Fibroblast of skin of right quadriceps (primary cell): ENCODE data around the gene TNP2.

Experiments
- DNase-seq: peaks from one replicate; pipeline ENCODE4 v3.0.0-alpha.2; 2013

TNP2 gene

GRCh38 chr16:11268921-11269375, at the start of gene TNP2:
Gene TNP2 (minus strand): TSS chr16:11269325. CDS start chr16:11269262, 63 bp downstream.
- DNase-seq = no peak

DNA sequence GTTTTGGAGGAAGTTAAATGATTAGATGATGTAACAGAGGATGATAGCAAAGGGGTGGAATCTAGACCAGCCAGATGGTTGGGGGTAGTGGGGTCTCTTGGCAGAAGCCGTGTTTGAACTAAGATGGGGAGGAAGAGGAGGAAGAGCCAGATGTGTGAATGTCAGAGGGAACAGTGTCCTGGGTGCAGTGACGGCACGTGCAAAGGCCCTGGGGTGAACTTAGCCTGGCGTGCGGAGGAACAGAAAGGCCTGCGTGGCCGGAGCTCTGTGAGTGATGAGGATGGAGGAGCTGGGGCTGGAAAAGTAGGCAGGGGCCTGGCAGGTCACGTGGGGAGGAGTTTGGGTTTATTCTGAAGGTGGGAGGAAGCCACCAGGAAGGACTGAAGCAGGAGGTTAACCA, 49.7 kb upstream of the TNP2 start:
- DNase-seq = no peak

- DNase-seq = no peak
Observed at GRCh38 chr16:11316331-11317015, 47.3 kb upstream of the TNP2 start.

DNA sequence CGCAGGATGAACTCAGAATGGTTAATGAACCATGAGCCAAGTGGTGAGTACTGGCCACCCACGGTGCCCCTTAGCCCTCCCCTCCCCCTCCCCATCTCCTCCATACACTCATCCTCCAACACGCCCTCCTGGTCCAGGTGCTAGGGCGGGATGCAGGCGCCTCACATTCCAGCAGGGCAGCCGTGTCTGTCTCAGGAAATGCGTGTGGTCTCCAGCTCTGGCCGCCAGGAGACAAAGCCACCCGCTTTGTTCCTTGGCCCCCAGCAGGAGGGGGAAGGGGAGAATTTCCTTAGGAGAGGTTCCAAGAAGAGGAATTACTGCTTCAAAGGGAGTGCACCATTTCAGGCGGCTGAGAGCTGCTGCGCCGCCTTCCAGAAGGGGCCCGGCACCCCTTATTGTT, 46.4 kb upstream of the TNP2 start:
- peak; percentile 83 for DNase-seq

DNA sequence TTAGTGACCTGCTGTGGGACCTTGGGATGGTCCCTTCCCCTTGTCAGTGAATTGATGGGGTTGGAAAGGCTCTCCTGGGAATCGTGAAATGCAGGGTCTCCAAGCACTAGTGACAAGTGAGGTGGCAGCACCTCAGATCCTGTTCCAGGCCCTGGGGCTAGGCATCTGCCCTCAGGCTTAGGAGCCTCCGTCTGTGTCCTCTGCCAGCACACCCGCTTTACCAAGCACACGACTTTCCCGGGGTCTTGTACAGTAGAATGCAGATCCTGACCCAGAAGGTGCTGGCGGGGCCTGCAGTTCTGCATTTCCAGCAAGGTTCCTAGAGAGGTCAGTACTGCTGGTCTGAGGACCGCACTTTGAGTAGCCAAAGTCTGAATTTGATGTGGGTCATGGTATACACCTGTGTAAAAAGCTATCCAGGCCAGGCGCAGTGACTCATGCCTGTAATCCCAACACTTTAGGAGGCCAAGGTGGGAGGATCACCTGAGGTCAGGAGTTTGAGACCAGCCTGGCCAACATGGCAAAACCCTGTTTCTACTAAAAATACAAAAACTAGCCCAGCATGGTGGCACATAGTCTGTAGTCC, 45.3 kb upstream of the TNP2 start:
- no peak for DNase-seq

DNA sequence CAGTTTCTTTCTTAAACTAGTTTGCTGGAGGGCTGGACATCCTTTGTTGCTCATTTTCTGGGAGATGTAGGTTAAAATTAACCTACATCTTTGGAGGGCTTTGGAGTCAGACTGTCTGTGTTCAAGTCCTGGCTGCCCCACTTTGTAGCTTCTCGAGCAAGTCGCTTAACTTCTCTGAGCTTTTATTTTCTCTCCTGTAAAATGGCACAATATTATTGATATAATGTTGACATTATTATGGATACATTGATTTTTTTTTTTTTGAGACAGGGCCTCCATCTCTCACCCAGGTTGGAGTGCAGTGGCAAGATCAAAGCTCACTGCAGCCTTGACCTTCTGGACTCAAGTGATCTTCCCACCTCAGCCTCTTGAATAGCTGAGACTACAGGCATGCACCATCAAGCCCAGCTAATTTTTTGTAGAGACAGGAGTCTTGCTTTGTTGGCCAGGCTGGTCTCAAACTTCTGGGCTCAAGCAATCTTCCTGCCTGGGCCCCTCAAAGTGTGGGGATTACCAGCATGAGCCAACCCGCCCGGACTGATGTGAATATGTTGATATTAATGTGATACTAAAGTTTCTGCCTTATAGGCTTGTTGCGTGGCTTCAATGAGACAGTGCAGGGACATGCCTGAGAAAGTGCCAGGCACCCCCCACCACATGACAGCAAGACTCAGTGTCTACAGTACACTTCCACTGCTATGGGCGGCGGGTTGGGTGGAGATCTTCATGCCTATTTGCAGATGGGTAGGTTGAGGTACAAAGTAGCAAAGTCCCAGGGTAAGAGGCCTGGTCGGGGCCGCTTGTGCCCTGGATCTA, 44.6 kb upstream of the TNP2 start:
- DNase-seq = no peak

DNA sequence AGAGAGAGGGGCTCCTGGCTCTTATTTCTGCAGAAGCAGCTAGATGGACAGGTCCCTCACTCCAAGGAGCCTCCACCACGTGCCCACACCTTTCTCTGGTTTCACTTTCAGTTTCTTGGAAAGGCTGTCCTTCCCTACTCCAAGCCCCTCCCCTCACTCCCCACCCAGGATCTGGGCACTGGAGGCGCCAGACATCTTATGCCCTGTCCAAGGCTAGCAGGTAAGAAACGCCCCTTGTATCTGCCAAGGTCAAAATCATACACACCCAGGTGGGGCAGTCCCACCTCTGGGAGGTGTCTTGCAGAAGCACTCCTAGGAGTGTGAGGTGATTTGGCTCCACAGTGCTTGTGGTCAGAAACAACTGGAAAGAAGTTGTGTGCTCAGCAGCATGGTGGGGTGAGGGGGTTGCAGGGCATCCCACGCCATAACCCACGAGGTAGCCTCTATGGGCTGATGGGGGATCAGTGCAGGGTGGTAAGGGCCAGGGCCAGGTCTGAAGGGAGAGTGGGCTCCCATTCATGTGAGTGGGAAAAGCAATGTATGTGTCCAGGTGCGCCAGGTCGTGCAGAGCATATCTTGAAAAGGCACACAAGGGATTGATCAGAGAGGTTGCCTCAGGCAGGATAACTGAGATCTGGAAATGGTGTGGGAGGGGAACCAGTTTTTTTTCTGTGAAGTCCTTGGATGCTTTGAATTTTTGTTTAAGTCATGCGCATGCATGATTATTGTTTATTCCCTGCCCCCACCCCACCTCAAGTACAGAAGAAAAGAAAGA, 43.8 kb upstream of the TNP2 start:
- DNase-seq = peak; percentile 75

GRCh38 chr16:11310997-11311561, 42.0 kb upstream of the TNP2 start:
- no peak for DNase-seq

DNA sequence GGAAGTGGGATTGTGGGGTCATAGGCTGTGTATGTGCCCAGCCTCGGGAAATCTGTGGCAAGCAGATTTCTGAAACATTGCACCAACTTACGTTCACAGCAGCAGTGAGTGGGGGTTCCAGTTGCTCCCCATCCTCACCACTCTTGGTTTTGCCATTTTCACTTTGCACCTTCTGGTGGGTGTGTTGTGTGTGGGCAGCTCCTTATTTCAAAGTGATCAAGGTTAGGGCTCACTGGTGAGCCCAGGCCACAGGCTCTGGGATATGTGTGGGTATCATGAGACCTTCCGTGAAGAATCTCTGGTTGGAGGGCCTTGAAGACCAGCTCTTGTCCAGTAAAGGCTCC, 41.5 kb upstream of the TNP2 start:
- DNase-seq = no peak

GRCh38 chr16:11309895-11310633, 40.9 kb upstream of the TNP2 start:
- peak; percentile 37 for DNase-seq

GRCh38 chr16:11308493-11309283, 39.6 kb upstream of the TNP2 start:
- no peak for DNase-seq

- DNase-seq = no peak
Observed at GRCh38 chr16:11307639-11308492, 38.7 kb upstream of the TNP2 start.

GRCh38 chr16:11306997-11307638, 38.0 kb upstream of the TNP2 start:
- no peak for DNase-seq

DNA sequence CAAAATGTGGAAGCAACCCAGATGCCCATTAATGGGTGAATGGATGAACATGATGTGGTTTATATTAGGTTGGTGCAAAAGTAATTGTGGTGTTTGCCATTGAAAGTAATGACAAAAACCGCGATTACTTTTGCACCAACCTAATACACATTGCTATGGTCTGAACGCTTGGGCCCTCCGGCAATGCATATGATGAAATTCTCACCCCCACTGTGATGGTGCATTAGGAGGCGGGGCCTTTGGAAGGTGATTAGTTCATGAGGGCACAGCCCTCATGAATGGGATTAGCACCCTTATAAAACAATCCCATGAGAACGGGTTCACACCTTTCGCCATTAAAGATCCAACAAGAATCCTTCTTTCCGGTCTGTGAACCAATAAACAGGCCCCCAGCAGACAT, 37.3 kb upstream of the TNP2 start:
- no peak for DNase-seq

DNA sequence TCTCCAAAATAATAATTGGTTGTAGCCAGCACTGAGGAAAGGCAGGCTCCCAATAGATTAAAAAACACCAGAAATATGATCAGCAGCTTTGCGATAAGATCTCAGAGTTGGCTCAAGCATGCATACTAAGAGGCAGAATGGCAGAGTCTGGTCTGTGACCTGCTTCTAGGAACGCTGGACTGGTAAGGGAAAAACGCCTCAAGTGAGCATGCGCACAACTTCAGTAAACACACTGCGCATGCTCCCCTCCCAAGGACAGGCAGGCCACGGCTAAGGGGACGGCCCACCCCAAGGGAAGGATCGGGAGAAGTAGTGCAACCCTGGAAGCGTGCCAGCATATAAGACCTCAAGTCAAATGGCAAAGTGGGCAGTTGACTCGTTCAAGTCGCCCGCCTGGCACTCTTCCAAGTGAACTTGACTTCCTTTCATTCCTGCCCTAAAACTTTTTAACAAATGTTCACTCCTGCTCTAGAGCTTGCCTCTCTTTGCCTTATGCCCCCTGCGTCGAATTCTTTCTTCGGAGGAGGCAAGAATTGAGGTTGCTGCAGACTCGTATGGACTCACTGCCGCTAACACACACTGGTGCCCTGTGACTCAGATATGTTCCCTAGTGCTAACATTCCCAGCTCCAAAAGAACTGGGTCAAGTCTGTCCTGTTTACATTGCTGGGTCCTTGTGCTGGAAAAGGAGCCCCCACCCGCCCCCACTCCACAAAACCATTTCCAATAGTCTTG, 34.4 kb upstream of the TNP2 start:
- DNase-seq = no peak

- DNase-seq = no peak
Observed at GRCh38 chr16:11302977-11303376, 33.9 kb upstream of the TNP2 start.

DNA sequence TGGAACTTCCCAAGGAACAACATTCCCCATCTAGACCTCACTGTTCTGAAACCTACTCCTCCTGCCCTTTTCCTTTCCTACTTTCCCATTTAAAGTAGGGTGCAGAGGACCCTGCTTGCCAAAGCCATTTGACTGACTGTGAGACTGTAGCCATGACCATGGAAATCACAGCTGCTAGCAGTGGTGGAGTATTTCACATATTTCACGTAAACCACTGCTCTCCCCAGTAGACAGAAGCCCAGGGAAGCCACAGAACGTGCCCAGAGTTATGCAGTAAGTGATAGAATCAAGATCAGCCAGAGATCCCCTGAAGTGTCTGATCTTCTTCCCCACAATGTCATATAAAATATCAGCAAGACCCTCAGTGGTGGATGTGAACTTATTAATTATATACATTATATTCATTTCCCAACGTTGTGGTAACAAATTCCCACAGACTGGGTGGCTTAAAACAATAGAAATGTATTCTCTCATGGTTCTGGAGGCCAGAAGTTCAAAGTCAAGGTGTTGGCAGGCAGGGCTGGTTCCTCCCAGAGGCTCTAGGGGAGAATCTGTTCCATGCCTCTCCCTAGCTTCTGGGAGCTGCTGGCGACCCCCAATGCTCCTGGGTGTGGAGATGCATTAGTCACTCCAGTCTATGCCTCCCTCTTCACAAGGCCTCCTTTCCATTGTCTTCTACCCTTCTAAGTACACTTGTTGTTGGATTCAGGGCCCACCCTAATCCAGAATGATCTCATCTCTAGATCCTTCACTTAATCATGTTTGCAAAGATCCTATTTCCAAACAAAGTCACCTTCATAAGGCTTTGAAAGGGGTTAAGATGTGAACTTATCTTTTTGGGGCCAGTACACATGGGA, 32.7 kb upstream of the TNP2 start:
- no peak for DNase-seq

DNA sequence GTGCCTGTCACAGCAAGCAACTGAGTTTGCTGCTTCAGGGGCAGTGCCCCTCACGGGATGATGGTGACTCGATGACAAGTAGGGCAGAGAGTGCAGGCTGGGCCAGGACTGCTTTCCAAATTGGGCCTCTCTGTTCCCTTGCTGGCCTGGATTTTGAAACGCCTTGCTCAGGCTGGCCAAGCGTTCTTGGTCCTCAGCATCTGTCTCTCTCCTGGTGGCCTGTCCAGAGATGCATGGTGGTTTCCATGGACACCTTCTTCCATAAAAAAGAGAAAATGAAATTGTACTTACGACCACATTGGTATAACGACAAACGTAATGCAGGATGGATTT, 31.4 kb upstream of the TNP2 start:
- DNase-seq = no peak
